GM23338 (cell line): ENCODE results near the gene NRG3.

Experiments used
- CREB1 ChIP-seq: fragments of 250-450 bp; sonication (Bioruptor Pico); IDR thresholded peaks from 2 replicates; pipeline ENCODE4 v1.5.0; 2020; ENCODE audit warnings: low read depth, mild to moderate bottlenecking, moderate library complexity
- EZH2 ChIP-seq: fragments of 200-600 bp; sonication (generic); IDR thresholded peaks from one replicate; pipeline ENCODE4 v1.8.0; 2017; ENCODE audit warnings: antibody characterized with exemption, mild to moderate bottlenecking, low read depth; ENCODE audit not compliant: unreplicated experiment
- EZH2phosphoT487 ChIP-seq: fragments of 200-600 bp; sonication (generic); IDR thresholded peaks from one replicate; pipeline ENCODE4 v1.8.1; 2018; ENCODE audit warnings: antibody characterized with exemption; ENCODE audit not compliant: unreplicated experiment
- POLR2AphosphoS5 ChIP-seq: IDR thresholded peaks from 2 replicates; pipeline ENCODE4 v1.6.1; 2016; ENCODE audit warnings: antibody characterized with exemption, low read depth
- STAT1 ChIP-seq: IDR thresholded peaks from one replicate; pipeline ENCODE4 v1.6.1; 2016; ENCODE audit warnings: antibody characterized with exemption; ENCODE audit not compliant: unreplicated experiment
- ZNF114 ChIP-seq: fragments of 250-450 bp; sonication (Bioruptor Pico); IDR thresholded peaks from 2 replicates; pipeline ENCODE4 v1.5.0; 2020; ENCODE audit warnings: mild to moderate bottlenecking, moderate library complexity
- TF ChIP-seq, protein P1 (sequence below), 2 experiments: fragments of 200-600 bp in 1 of 2; sonication (generic) in 1 of 2; conservative IDR thresholded peaks; 2 replicates each; pipeline versions ENCODE4 v1.5.1 to v1.6.1; 2016 to 2017; ENCODE audit warnings: antibody characterized with exemption in 2 of 2, low read depth in 2 of 2, mild to moderate bottlenecking in 2 of 2, moderate library complexity in 1 of 2

DNA sequence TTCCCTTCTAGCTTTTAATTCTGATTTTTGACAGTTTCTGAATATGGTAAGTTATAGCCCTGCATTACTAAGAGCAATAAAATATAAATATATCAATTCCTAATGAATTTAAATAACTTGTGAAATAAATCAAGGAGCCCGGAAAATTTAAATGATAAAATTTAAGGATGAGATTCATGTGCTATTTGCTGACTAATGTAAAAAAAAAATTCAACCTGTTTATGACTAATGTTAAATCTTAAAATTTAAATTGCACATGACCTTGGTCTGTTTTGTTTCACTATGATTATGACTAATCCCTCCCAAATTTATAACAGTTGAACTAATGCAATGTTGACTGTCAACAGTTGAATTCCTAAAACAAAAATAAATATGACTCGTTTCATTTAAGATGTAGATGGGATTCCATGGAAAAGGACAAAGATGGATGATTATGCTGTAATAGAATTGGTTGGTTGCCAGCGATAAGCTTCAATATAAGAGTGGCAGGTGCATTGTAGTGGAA is 419.9 kb downstream of the NRG3 start:
- TF ChIP-seq, protein P1, sequence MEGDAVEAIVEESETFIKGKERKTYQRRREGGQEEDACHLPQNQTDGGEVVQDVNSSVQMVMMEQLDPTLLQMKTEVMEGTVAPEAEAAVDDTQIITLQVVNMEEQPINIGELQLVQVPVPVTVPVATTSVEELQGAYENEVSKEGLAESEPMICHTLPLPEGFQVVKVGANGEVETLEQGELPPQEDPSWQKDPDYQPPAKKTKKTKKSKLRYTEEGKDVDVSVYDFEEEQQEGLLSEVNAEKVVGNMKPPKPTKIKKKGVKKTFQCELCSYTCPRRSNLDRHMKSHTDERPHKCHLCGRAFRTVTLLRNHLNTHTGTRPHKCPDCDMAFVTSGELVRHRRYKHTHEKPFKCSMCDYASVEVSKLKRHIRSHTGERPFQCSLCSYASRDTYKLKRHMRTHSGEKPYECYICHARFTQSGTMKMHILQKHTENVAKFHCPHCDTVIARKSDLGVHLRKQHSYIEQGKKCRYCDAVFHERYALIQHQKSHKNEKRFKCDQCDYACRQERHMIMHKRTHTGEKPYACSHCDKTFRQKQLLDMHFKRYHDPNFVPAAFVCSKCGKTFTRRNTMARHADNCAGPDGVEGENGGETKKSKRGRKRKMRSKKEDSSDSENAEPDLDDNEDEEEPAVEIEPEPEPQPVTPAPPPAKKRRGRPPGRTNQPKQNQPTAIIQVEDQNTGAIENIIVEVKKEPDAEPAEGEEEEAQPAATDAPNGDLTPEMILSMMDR (conservative IDR thresholded peaks at IDR 0.05; ENCODE audit: low read depth in 2 of 2): no peak
- TF ChIP-seq CREB1 (CRISPR knock-in tag) (no peak), EZH2phosphoT487 (no peak), EZH2 (no peak), POLR2AphosphoS5 (no peak), ZNF114 (CRISPR knock-in tag) (no peak), STAT1 (no peak)
